ENCODE results near the gene GTF2IRD1.

DNA sequence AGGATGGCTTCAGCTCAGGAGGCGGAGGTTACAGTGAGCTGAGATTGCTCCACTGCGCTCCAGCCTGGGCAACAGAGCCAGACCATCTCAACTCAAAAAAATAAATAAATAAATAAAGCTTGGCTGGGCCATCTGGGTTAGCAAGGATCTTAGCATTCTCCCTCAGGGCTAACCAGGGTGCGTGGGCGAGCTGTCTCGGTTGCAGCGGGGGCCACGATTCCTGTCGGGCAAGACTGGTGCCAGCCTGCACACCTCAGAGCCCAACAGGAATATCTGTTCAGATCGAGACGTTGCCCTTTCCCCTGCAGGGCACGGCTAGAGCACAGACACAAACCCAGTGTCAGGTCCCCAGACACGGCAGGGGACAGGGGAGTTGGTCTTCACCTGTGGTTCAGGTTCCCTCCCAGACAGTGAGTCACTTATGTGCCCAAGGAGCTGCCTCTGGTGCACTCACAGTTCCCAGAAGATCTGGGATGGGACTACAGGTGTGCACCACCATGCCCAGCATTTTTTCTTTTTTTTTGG is 128.3 kb downstream of the GTF2IRD1 start:
- TF ChIP-seq, protein P1, sequence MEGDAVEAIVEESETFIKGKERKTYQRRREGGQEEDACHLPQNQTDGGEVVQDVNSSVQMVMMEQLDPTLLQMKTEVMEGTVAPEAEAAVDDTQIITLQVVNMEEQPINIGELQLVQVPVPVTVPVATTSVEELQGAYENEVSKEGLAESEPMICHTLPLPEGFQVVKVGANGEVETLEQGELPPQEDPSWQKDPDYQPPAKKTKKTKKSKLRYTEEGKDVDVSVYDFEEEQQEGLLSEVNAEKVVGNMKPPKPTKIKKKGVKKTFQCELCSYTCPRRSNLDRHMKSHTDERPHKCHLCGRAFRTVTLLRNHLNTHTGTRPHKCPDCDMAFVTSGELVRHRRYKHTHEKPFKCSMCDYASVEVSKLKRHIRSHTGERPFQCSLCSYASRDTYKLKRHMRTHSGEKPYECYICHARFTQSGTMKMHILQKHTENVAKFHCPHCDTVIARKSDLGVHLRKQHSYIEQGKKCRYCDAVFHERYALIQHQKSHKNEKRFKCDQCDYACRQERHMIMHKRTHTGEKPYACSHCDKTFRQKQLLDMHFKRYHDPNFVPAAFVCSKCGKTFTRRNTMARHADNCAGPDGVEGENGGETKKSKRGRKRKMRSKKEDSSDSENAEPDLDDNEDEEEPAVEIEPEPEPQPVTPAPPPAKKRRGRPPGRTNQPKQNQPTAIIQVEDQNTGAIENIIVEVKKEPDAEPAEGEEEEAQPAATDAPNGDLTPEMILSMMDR (conservative IDR thresholded peaks at IDR 0.05; ENCODE audit: low read depth, low read length): no peak
- no peak for TF ChIP-seq EZH2 (IDR thresholded peaks at IDR 0.05; ENCODE audit: borderline replicate concordance, low read depth, low read length, poor library complexity, severe bottlenecking)

All from A673 (cell line).